RPMI8226 (cell line): ENCODE data around the gene RPS3.

ENCODE experiments used
- DNase-seq: peaks from one replicate; pipeline ENCODE4 v3.0.0-alpha.2; 2015

Gene RPS3

DNA sequence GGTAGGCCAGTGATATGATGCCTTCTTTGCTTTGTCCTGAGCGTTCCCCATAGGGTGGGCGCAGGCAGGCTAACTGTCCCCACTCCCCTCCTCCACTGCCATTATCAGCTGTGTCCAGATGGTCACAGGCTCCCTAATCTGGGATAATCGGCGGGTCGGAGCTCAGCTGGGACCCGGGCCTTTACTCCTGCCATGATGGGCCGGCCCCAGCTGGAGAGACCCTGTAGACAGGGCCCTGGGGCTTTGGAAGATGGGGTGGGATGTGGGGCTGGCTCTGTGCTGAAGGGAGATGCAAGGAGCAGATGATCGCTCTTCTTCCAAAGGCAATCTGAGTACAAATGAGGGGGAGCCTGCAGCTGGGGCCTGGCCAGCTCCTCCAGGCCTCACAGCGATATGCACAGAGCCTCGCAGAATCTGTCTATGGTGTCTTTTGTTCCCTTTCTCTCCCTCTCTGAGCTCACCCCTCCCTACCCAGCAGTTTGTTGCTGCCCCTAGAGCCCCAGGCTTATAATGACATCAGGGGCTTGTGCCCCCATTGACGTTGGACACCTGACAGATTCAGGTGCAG lies 21.8 kb downstream of the RPS3 start:
- no peak for DNase-seq

DNA sequence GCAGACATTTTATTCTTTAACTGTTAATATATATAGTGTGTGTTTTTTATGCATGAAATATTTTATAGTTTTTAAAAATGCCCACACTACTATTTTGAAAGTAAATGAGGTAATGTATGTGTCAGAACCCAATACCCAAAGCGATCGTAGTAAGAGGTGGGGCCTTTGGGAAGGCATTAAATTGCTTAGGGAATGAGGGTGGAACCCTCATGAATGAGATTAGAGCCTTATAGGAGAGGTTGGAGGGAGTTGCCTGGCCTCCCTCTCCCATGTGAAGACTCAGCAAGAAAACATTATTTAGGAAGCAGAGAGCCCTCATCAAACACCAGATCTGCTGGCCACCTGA lies 22.6 kb downstream of the RPS3 start:
- DNase-seq = no peak

DNA sequence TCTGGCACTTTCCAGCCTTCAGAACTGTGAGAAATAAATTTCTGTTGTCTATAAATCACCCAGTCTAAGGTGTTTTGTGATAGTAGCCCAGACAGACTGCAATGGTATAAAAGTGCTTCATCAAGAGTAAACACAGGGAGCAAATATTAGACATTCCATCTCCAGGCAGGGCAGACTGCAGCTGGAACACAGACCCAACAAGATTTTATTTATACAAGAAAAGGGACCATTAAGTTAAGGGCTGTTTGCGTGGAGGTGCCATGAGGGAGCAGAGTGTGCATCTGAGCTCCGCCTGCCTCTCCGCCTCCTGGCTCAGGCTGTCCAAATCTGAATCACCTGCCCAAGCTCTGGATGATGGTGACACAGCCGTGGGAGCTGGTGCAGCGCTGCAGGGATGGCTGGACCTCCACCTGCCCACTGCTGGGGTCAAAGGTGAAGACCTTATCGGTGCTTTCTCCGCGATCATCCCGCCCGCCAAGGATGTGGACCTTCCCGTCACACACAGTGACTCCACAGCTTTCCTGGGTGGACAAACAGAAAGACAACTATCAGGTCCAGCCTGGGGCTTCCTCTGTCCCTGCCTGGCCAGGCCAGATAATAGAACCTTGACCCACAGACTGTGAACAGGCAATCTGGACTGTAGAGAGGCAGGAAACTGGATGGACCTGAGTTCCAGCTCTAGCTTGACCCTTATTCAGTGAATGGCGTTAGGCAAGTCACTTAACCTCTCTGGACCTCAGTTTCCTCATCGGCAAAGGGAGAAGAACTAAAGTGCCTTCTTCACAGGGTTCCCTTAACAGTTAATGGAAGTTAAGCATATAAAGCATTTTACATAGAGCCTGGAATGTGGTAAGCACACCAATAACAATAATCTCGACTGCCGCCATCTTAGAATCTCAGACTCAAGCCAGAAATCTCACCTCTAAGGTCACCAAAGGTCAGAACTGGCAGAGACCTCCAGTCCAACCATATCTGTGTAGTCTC lies 23.2 kb downstream of the RPS3 start:
- DNase-seq = no peak

DNA sequence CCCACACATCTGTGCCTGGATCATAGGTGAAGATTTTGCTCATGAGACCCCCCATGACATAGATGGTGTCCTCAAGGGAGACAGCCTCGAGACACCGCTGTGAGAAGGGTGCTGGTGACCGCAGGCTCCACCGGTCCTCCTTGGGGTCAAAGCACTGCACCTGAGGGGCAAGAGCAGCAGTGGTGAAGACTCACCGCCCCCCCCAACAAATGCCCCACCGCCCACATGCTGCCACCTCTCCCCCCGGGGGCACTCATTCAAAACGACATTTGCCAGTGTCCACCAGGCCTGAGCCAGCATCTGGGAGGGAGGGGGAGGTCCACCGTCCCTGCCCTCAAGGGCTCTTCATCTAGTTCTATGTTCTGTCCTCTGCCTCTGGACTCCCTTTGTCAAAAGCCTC lies 24.4 kb downstream of the RPS3 start:
- DNase-seq = no peak

DNA sequence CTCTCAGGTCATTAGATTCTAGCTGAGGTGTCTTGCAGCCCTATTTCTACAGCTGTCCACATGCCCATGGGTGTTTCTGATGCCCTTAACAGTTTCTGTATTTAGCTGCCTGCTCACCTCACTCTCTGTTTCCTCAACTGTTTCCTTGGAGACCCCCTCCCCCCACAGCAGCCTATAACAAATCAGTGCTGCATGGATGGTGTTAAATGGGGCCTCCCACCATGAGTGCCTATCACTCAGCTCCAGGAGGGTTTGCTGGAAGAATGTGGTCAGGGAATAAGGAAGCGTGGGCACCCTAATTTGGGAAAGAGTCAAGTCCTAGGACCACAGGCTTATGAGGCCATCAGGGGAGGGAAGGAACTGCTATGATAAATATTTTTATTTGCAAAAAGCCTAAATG lies 25.1 kb downstream of the RPS3 start:
- no peak for DNase-seq

DNA sequence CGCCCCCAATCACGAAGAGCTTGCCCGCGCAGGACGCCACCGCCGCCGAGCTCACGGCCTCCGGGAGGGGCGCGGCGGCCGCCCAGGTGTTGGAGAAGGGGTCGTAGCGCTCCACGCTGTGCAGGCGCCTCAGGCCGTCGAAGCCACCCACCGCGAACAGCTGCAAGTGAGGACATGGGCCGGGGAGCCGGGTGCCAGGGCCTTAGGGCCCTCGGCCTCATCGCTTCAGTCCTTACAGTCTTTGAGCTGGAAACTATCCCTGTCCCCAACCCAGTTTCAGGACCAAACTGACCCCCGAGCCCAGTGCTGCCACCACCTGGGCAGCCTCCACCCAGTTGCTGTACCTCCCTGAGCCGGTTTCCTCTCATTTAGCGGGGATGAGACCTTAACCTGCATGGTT lies 26.1 kb downstream of the RPS3 start:
- no peak for DNase-seq

GRCh38 chr11:75426720-75427086 lies 27.4 kb downstream of the RPS3 start:
- no peak for DNase-seq

GRCh38 chr11:75427181-75427580 lies 27.9 kb downstream of the RPS3 start:
- no peak for DNase-seq

GRCh38 chr11:75428281-75428724 lies 29.0 kb downstream of the RPS3 start:
- no peak for DNase-seq

DNA sequence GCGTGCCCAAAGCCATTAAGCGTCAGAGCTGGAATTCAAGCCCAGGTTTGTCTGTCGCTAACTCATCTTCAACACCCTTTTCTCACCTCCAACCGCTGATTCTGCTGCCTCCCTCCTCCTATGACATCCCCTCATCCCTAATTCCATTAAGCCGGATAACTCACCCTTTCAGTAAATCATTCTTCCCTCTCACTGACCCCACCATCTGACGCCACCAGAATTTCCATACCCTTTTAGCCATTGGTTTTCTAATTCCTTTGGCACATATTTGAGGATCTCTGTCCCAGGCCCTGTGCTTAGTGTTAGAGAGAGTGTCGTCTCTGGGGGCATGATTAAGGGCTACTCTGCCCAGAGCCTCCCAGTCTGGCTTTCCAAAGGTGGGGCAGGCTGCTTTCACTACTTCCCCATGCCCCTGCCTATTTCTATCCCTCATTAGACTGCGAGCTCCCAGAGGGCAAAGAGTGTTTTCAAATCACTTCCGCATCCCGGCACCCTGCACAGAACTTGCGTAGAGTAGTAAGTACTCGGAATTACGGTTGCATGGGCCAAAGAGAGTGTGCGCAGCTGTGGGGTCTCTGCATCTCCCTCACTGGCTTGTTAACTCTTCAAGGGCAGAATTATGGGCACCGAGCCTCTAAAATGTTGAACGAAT lies 29.8 kb downstream of the RPS3 start:
- DNase-seq = no peak

GRCh38 chr11:75429641-75429901 lies 30.3 kb downstream of the RPS3 start:
- DNase-seq = no peak

DNA sequence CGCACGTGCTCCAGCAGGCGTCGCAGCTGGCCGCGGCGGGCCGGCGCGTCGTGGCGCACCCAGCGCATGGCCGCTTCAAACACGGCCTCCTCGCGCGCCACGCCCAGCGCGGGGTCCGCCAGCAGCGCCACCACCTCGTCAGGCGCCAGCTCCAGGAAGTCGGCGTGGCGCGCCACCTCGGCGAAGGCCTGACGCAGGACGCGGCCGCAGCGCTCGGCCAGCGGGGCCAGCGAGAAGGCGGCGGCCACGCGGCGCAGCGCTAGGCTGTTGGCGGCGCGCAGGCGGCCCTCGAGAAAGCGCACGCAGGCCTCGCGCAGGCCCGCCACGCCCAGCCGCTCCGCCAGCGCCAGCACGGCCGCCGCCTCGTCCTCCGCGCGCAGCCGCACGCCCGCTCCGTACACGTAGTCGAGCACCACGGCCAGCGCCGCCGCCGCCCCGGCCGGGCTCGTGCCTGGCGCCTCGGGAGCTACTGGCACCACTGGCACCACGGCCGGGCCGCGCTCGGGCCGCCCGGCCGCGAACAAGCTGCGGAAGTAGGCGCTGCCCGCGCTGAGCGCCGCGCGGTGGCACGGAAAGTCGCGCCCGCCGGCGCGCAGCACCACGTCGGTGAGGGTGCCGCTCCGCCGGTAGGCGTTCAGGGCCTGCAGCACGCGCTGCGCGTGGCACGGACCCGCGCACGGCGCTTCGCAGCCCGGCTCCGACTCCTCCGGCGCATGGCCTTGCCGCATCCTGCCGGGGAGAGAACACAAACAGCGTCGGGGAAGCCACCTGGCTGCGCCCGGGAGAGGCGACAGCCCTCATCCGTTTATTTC lies 30.8 kb downstream of the RPS3 start:
- DNase-seq = peak; percentile 86

- DNase-seq = no peak
These were observed 31.6 kb downstream of the RPS3 start for GRCh38 chr11:75430714-75431532.

- DNase-seq = no peak
These were observed 32.5 kb downstream of the RPS3 start for GRCh38 chr11:75431533-75432525.

DNA sequence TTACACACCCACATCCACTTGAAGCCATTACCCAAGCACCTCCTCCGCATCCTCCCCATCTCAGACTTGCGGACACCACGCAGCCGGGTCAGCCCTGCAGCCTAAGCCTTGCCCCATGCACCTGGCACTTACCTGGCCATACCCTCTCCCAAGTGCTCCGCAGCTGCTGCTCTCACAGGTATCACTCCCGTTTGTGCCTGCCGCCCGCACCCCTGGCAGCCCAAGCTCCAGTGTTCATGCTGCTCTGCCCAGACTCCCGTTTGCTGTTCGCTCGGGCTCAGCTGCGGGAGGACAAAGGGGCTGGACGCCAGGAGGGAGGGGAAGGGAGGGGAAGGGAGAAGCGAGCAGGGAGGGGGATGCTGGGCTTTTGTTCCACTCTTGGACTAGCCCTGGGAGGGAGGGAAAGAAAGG lies 33.6 kb downstream of the RPS3 start, which contains the start of gene KLHL35:
KLHL35 (minus strand) TSS at position 293 of the 411 bp plus-strand sequence. CDS start 2,574 bp downstream, outside the sequence.
- no peak for DNase-seq

DNA sequence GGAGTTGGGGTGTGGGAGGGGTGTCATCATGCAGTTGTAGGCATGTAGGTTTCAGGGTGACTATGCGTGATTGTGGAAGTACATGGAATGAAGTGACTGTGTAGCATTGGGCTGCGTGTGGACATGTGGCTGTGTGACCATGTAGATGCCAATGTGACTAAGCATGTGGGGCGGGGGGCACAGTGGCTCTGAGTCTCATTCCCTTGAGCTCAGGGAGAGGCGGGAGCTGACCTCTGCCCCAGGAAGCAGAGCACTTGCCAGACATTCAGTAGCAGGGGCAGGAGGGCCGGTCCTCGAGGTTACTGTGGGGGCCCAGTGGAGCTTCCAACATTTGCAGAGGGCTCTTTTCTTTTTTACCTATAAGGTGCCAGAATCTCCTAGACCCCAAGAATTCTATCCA lies 34.1 kb downstream of the RPS3 start:
- DNase-seq = no peak

DNA sequence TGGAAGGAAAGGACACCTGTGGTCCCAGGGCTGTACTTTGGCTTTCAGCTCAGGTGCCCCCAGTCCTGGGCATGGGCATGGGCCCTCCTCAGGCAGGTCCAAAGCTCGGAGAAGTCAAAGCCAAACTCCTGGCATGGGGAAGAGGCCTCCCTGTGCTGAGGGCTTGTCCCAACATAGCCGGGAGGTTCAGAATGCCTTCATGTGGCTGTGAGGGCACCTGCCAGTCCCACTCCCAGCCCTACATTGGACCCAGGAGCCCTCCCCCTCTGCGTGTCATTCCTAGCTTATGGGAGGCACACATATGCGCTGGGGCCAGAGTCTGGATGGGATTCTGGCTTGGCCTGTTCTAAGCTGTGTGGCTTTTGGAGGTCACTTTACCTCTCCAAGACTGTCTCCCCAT lies 34.7 kb downstream of the RPS3 start:
- no peak for DNase-seq

GRCh38 chr11:75434886-75435570 lies 35.7 kb downstream of the RPS3 start:
- DNase-seq = no peak

DNA sequence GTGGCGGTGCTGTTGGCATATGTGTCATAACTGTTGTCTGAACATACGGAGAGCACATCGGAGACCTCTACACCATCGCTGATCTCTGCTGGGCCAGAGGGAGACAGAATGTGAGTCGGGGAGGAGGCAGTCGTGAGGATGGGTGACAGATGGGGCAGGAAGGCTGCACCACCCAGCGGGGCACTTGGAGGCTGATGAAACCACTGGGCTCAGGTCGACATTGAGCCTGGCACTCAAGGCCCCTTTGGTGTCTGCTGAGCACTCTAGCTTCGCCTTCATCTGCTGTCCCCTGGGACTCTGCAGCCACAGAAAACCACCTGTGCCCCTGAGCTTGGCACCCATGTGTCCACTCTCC lies 36.2 kb downstream of the RPS3 start:
- DNase-seq = no peak

DNA sequence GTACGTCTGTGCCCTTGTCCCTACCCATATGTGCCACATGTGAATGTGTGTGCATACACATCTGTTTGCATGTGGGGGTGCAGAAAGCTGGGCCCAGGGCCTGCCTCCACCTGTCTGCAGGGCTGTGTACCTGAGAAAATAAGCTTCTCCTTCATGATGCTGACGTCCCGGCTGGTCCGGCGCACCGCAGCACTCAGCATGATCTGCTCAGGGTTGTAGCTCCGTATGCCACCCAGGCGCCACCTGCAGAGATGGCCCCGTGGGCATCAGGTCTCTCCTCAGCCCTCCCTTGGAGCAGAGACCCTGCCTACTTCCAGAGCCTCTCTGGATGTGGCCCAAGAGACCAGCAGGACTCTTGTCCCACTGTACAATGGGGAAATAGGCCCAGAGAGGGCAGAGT lies 37.5 kb downstream of the RPS3 start:
- no peak for DNase-seq
